Heart left ventricle (tissue), 16 donors: ENCODE measurements around the gene LARP4. TPM values are rescaled to one million over a fixed set of nuclear protein-coding genes. Genes with fewer than 3 reads are reported as not detected.
A peak's percentile ranks its signal among the peaks of the same experiment; 100 is the strongest.

Source experiments
- ATAC-seq, 4 donors: fragments of 200-7000 bp; cut with Tn5 transposase; one replicate each; pipeline ENCODE4 v1.9.1; 2020 to 2022; ENCODE audit warnings: moderate library complexity in 4 of 4, mild to moderate bottlenecking in 3 of 4, moderate number of reproducible peaks in 1 of 4
- DNase-seq, 5 donors: peaks; one replicate each; pipeline ENCODE4 v3.0.0-alpha.2; 2020
- H3K27ac ChIP-seq, 12 donors: fragments of 200-600 bp; sonication (generic) in 4 of 12; one replicate each; pipeline versions ENCODE4 v1.5.0 to v1.8.0; 2016 to 2022; ENCODE audit warnings: mild to moderate bottlenecking in 2 of 12
- H3K27me3 ChIP-seq, 9 donors: fragments of 200-600 bp; sonication (generic) in 2 of 9; one replicate each; pipeline versions ENCODE4 v1.5.1 to v1.8.0; 2016 to 2022; ENCODE audit warnings: mild to moderate bottlenecking in 3 of 9
- H3K36me3 ChIP-seq, 9 donors: fragments of 200-600 bp; sonication (generic) in 2 of 9; one replicate each; pipeline versions ENCODE4 v1.5.0 to v1.8.0; 2018 to 2022; ENCODE audit warnings: mild to moderate bottlenecking in 2 of 9
- H3K4me1 ChIP-seq, 12 donors: fragments of 200-600 bp; sonication (generic) in 4 of 12; one replicate each; pipeline versions ENCODE4 v1.5.0 to v1.8.0; 2016 to 2022; ENCODE audit warnings: mild to moderate bottlenecking in 3 of 12
- H3K4me3 ChIP-seq, 12 donors: fragments of 200-600 bp; sonication (generic) in 4 of 12; one replicate each; pipeline versions ENCODE4 v1.5.0 to v1.8.0; 2017 to 2022; ENCODE audit warnings: mild to moderate bottlenecking in 9 of 12, moderate library complexity in 4 of 12
- H3K9me3 ChIP-seq, 12 donors: fragments of 200-600 bp; sonication (generic) in 4 of 12; one replicate each; pipeline versions ENCODE4 v1.5.0 to v1.8.0; 2016 to 2022; ENCODE audit warnings: mild to moderate bottlenecking in 1 of 12
- POLR2A ChIP-seq, 2 donors: fragments of 450-650 bp; IDR thresholded peaks; one replicate each; pipeline ENCODE4 v1.6.1; 2017; ENCODE audit warnings: antibody characterized with exemption in 2 of 2, mild to moderate bottlenecking in 2 of 2, moderate library complexity in 2 of 2
- WGBS, 4 donors: extraction: QIAGEN DNeasy Blood & Tissue Kit in 2 of 4; methylation state at CpG; one replicate each; pipeline versions ENCODE4 v1.1.5 to v1.1.7; 2013 to 2018; 5-methylcytosine and 5-hydroxymethylcytosine counted together
- intact Hi-C, 10 donors: fragments of 100-400 bp; cut with DNase I; formaldehyde crosslinking; loops; one replicate each; pipeline versions ENCODE4 v1.11.1 to v1.14.2; 2022
- polyA plus RNA-seq, 2 donors: library from polyadenylated mRNA; stranded (reverse); fragments of 200-250 nt; gene quantifications; one replicate each; pipeline ENCODE4 v1.2.3, GENCODE V29; 2013
- total RNA-seq, 9 donors: library from RNA; depleted of rRNA in 2 of 9; stranded (reverse); fragments of >200 nt in 2 of 9; fragmentation: NEBNext Ultra II Directional in 3 of 9; extraction: Animal tissue kit (Norgen Biotek cat#: 25700) in 3 of 9; gene quantifications; one replicate each; pipeline versions ENCODE4 v1.1.0 to v1.2.4, GENCODE V29; 2016 to 2023
- TF ChIP-seq, protein P1 (sequence below), 12 donors: fragments of 200-600 bp; sonication (generic) in 4 of 12; IDR thresholded peaks; one replicate each; pipeline versions ENCODE4 v1.5.0 to v1.8.0; 2018 to 2022; ENCODE audit warnings: antibody characterized with exemption in 12 of 12, mild to moderate bottlenecking in 5 of 12
- donor health status: ischemic (EF 13 %, LVEDD 7.1; RV severe dilation, severe dysfunction).
- donor health status: healthy with polysubstance abuse.
- donor health status: DM: no; HTN: yes; CAD: no.
- donor health status: DM: no; HTN: no; CAD: no.
- donor health status: ischemic (EF 25% LVEDD 6.9; RV normal size, moderate dysfunction).
- donor health status: ischemic (EF 25% LVEDD 5.7; RV mildly dilated, moderate dysfunction).
- donor health status: healthy.
- donor health status: DM: yes; HTN: yes; CAD: no.
- donor health status: ischemic (EF 35%, LVEDD 5.7; RV mildly dilated, moderate dysfunction).
- donor health status: nonischemic (EF 11% LVEDD 7.7; RV severe dilation, severe dysfunction).
- donor health status: DM: yes; HTN: yes; CAD: no.
- donor health status: PGD.
- donor health status: ischemic (EF 29% LVEDD 5.4; RV normal size, mild dysfunction).
- donor health status: nonischemic (EF 23%, LVEDD 6.1; RV moderate dilation, normal function).

LARP4 gene
- total and polyA plus RNA-seq, 11 donors = 10.3 to 77.1 (median 50.9) TPM

DNA sequence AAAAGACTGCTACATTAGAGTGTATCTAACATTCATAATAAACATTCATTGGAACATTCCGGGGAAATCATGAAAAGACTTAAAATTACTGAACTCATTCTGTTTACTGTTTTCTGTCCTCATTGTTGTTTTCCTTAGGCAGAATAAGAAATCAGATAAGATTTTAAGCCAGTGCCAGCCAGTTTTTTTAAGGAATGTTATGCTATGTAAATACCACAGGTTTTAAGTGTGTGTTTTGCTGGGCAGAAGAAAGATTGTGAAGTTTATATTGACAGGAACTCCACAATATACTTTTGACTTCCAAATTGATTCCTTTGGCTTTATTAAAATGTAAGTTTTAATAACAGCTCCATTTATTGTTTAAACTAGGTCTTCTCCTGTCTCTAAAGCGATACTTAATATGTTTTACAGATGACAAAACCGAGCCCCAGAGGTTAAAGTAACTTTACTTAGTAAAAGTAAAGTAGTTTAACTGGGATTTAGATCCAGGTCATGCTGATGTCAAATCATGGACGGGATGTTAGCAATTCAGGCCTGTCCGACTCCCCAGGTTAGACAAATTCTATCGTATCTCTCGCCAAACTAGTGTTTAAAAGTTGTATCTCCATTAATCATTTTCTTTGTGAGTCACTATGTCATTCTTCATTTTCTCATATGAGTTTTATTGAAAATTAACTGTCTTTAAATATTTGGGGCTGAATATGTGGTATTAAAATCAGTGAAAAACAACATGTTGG lies 1.7 kb downstream of the LARP4 start:
- H3K36me3 ChIP-seq = peaks cover 0 to 2% (median 0%) of the 10 kb centered on the region in 9 donors
- ATAC-seq (no peak), DNase-seq (no peak)
- H3K4me1 ChIP-seq = peaks cover 0 to 32% (median 18%) of the 10 kb centered on the region in 12 donors
- intact Hi-C loops = loop anchor here in 1 of 10 donors (10.0 kb wide), 1 partner anchor 328 kb away; no protein-coding TSS in a partner anchor
- H3K27ac ChIP-seq = peak overlapping the region; percentile 83 to 96 (median 91)
- 26 to 33% (median 29%) methylated on average over 7 of the region's 7 CpGs for WGBS, 4 donors
- H3K4me3 ChIP-seq = peak overlapping the region; percentile 49 to 96 (median 84)
- no peak for TF ChIP-seq POLR2A (IDR thresholded peaks at IDR 0.05)
- TF ChIP-seq, protein P1, sequence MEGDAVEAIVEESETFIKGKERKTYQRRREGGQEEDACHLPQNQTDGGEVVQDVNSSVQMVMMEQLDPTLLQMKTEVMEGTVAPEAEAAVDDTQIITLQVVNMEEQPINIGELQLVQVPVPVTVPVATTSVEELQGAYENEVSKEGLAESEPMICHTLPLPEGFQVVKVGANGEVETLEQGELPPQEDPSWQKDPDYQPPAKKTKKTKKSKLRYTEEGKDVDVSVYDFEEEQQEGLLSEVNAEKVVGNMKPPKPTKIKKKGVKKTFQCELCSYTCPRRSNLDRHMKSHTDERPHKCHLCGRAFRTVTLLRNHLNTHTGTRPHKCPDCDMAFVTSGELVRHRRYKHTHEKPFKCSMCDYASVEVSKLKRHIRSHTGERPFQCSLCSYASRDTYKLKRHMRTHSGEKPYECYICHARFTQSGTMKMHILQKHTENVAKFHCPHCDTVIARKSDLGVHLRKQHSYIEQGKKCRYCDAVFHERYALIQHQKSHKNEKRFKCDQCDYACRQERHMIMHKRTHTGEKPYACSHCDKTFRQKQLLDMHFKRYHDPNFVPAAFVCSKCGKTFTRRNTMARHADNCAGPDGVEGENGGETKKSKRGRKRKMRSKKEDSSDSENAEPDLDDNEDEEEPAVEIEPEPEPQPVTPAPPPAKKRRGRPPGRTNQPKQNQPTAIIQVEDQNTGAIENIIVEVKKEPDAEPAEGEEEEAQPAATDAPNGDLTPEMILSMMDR (IDR thresholded peaks at IDR 0.05) = no peak
- H3K9me3 ChIP-seq = no peaks in the 10 kb centered on the region
- H3K27me3 ChIP-seq = no peaks in the 10 kb centered on the region

DNA sequence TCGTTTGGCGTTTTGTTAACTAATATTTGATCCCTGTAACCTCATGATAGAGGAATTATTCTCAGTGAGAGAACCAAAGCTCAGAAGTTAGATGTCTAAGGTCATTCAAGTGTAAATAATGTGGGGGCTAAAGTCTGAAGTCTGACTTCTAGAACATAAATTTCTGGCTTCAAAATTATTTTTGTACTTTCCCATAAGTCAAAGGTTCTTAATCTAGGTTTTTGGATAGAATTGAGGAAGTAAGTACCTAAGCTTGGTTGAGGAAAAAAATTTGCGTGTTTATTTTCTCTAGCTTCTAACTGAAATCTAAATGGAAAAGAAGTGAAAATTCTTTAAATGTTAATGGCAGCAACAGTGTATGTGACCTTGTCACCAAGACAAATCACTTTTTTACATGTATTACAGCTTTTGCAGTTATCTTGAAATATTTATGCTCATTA lies 2.3 kb downstream of the LARP4 start:
- WGBS, 4 donors = 34 to 42% (median 39%) methylated on average over 3 of the region's 3 CpGs
- H3K9me3 ChIP-seq = no peaks in the 10 kb centered on the region

DNA sequence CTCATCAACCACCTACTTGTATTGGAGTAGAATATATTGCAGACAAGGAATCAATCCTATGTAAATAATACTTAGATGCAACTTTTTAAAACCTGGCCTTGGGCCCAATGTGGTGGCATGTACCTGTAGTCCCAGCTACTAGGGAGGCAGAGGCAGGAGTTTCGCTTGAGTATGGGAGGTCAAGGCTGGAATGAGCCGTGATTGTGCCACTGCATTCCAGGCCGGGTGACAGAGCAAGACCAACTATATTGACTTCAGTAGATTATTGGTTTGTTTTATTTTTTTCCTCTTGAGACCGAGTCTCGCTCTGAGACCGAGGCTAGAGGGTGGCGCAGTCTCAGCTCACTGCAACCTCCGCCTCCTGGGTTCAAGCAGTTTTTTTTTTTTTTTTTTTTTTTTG lies 3.6 kb downstream of the LARP4 start:
- intact Hi-C loops = loop anchor here in 1 of 10 donors (10.0 kb wide), 1 partner anchor 330 kb away; no protein-coding TSS in a partner anchor
- peak overlapping the region in 1 of 12 donors; percentile 58 for H3K27ac ChIP-seq

More for the DNA sequence above, 2.3 kb downstream of the LARP4 start:
- Histone ChIP-seq H3K36me3 (peaks cover 0 to 7% (median 0%) of the 10 kb centered on the region in 9 donors), H3K4me3 (peak overlapping the region in 9 of 12 donors; percentile 73 to 96 (median 85)), H3K27ac (peak overlapping the region in 10 of 12 donors; percentile 85 to 96 (median 93)), H3K27me3 (no peaks in the 10 kb centered on the region), H3K4me1 (peaks cover 0 to 37% (median 20%) of the 10 kb centered on the region in 12 donors)
- DNase-seq (no peak), ATAC-seq (no peak)
- no peak for TF ChIP-seq POLR2A (IDR thresholded peaks at IDR 0.05)
- TF ChIP-seq, protein P1 (IDR thresholded peaks at IDR 0.05) = no peak
- intact Hi-C loops = loop anchor here in 1 of 10 donors (10.0 kb wide), 1 partner anchor 328 kb away; no protein-coding TSS in a partner anchor

More for the DNA sequence above, 3.6 kb downstream of the LARP4 start:
- DNase-seq (no peak), ATAC-seq (no peak)
- H3K36me3 ChIP-seq = peaks cover 0 to 15% (median 0%) of the 10 kb centered on the region in 9 donors
- TF ChIP-seq POLR2A (IDR thresholded peaks at IDR 0.05) = no peak
- TF ChIP-seq, protein P1 (IDR thresholded peaks at IDR 0.05) = no peak
- H3K27me3 ChIP-seq = no peaks in the 10 kb centered on the region
- H3K4me3 ChIP-seq = no peak overlapping the region
- WGBS, 4 donors = 97 to 98% (median 97%) methylated on average over 8 of the region's 8 CpGs
- no peaks in the 10 kb centered on the region for H3K9me3 ChIP-seq
- H3K4me1 ChIP-seq = peaks cover 0 to 44% (median 25%) of the 10 kb centered on the region in 12 donors
